Caco-2 (cell line): ENCODE data around the gene ADAM12. TPM values are rescaled to one million over a fixed set of nuclear protein-coding genes. Genes with fewer than 3 reads are reported as not detected.

Source experiments
- BruUV-seq: library from RNA; stranded (reverse); fragments of 400-500 nt; replicated peaks from 2 replicates; lab custom pipeline; 2021; lab: Mats Ljungman, UMichigan
- CTCF ChIA-PET: fragments of 300-600 bp; sonication (Branson Sonifier 250); formaldehyde crosslinking; loops from one replicate; lab custom pipeline; 2022; ENCODE audit warnings: antibody characterized with exemption; lab: Charles Lee
- POLR2A ChIA-PET: fragments of 300-600 bp; sonication (Branson Sonifier 250); formaldehyde crosslinking; loops from one replicate; lab custom pipeline; 2022; ENCODE audit warnings: antibody characterized with exemption; lab: Charles Lee
- DNase-seq, 2 experiments: peaks; one replicate each; pipeline versions ENCODE4 v3.0.0 to v3.0.0-alpha.2; 2020 to 2022
- H3K27me3 ChIP-seq: replicated peaks from 2 replicates; pipeline ENCODE4 v1.6.0; 2011; ENCODE audit warnings: low read length; ENCODE audit not compliant: control insufficient read depth, insufficient read depth
- H3K36me3 ChIP-seq: 2 replicates; pipeline ENCODE4 v1.5.1; 2011; ENCODE audit warnings: low read length; ENCODE audit not compliant: control insufficient read depth, insufficient read depth
- H3K4me1 ChIP-seq: fragments of 250-450 bp; sonication (Bioruptor Pico); 2 replicates; pipeline ENCODE4 v1.5.1; 2020; ENCODE audit warnings: mild to moderate bottlenecking
- H3K4me3 ChIP-seq: 2 replicates; pipeline ENCODE4 v1.5.1; 2011; ENCODE audit warnings: low read depth, mild to moderate bottlenecking, control low read depth, low read length
- H3K9me3 ChIP-seq: fragments of 250-450 bp; sonication (Bioruptor Pico); 2 replicates; pipeline ENCODE4 v1.5.1; 2020; ENCODE audit warnings: mild to moderate bottlenecking, moderate library complexity
- H3K27ac Mint-ChIP-seq: one replicate; pipeline ENCODE4 v1.8.0; 2022; ENCODE audit warnings: mixed read lengths; ENCODE audit not compliant: unreplicated experiment
- H3K27me3 Mint-ChIP-seq: one replicate; pipeline ENCODE4 v1.8.0; 2022; ENCODE audit warnings: mixed read lengths; ENCODE audit not compliant: insufficient read depth, unreplicated experiment
- H3K36me3 Mint-ChIP-seq: one replicate; pipeline ENCODE4 v1.8.0; 2022; ENCODE audit warnings: mild to moderate bottlenecking, mixed read lengths; ENCODE audit not compliant: insufficient read depth, unreplicated experiment
- H3K4me1 Mint-ChIP-seq: one replicate; pipeline ENCODE4 v1.8.0; 2022; ENCODE audit warnings: low read depth, mixed read lengths; ENCODE audit not compliant: unreplicated experiment
- H3K4me3 Mint-ChIP-seq: one replicate; pipeline ENCODE4 v1.8.0; 2022; ENCODE audit warnings: mild to moderate bottlenecking, moderate library complexity, mixed read lengths; ENCODE audit not compliant: unreplicated experiment
- H3K9me3 Mint-ChIP-seq: one replicate; pipeline ENCODE4 v1.8.0; 2022; ENCODE audit warnings: mixed read lengths; ENCODE audit not compliant: unreplicated experiment
- intact Hi-C: fragments of 100-400 bp; cut with micrococcal nuclease; formaldehyde crosslinking; loops from one replicate; pipeline ENCODE4 v1.10.0; 2022; ENCODE audit not compliant: unreplicated experiment
- total RNA-seq: library from RNA; stranded (reverse); gene quantifications from 2 replicates; pipeline ENCODE4 v1.2.3, GENCODE V29; 2022
- TF ChIP-seq, protein P1 (sequence below), 2 experiments: fragments of 200-600 bp in 1 of 2; IDR thresholded peaks; 1 replicate in 1 of 2; 2 replicates in 1 of 2; pipeline versions ENCODE4 v1.5.1 to v1.8.0; 2011 to 2022; ENCODE audit warnings: antibody characterized with exemption in 1 of 2, control low read depth in 1 of 2, inconsistent platforms in 1 of 2, low read depth in 1 of 2, low read length in 1 of 2, mild to moderate bottlenecking in 1 of 2, moderate library complexity in 1 of 2; ENCODE audit not compliant: insufficient read depth in 1 of 2, severe bottlenecking in 1 of 2, unreplicated experiment in 1 of 2

The ADAM12 gene
- total RNA-seq, 1 experiment from 2014 or later, result not detected

DNA sequence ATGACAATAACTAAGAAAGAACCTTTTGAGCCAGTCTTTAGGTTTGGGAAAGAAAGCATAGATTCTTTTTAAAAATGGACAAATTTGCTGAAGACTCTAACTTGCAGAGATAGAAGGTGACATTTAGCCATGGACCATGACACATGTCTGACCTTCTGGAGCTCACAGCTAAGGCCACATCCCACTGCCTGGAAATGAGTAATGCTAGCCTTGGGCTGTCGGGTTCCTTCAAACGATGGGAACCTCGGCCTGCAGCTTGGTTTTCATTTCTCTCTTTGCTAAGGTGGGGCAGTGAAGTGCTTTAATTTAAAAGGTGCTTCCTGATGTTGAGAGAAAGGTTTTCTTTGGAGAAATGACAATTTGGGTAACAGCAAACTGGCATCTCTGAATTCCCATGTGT lies 268.7 kb downstream of the ADAM12 start:
- no peak for DNase-seq
- no peaks in the 10 kb centered on the region for H3K27me3 Mint-ChIP-seq
- H3K9me3 Mint-ChIP-seq, result no peaks in the 10 kb centered on the region
- Histone ChIP-seq H3K36me3 (no peaks in the 10 kb centered on the region), H3K4me3 (no peak overlapping the region), H3K4me1 (peaks cover 20% of the 10 kb centered on the region), H3K9me3 (peaks cover 11% of the 10 kb centered on the region; the same call in 1 of the 2 replicates), H3K27me3 (no peaks in the 10 kb centered on the region)
- BruUV-seq, result no TSS peak
- CTCF ChIA-PET, result no interaction called here
- intact Hi-C loops, result no loop called here
- TF ChIP-seq, protein P1, sequence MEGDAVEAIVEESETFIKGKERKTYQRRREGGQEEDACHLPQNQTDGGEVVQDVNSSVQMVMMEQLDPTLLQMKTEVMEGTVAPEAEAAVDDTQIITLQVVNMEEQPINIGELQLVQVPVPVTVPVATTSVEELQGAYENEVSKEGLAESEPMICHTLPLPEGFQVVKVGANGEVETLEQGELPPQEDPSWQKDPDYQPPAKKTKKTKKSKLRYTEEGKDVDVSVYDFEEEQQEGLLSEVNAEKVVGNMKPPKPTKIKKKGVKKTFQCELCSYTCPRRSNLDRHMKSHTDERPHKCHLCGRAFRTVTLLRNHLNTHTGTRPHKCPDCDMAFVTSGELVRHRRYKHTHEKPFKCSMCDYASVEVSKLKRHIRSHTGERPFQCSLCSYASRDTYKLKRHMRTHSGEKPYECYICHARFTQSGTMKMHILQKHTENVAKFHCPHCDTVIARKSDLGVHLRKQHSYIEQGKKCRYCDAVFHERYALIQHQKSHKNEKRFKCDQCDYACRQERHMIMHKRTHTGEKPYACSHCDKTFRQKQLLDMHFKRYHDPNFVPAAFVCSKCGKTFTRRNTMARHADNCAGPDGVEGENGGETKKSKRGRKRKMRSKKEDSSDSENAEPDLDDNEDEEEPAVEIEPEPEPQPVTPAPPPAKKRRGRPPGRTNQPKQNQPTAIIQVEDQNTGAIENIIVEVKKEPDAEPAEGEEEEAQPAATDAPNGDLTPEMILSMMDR (IDR thresholded peaks at IDR 0.05; ENCODE audit: insufficient read depth in 1 of 2, low read depth in 1 of 2, low read length in 1 of 2, severe bottlenecking in 1 of 2, unreplicated experiment in 1 of 2), result no peak
- H3K36me3 Mint-ChIP-seq, result no peaks in the 10 kb centered on the region
- no peak overlapping the region for H3K4me3 Mint-ChIP-seq
- peaks cover 5% of the 10 kb centered on the region for H3K4me1 Mint-ChIP-seq
- H3K27ac Mint-ChIP-seq, result no peak overlapping the region
- POLR2A ChIA-PET, result no interaction called here

DNA sequence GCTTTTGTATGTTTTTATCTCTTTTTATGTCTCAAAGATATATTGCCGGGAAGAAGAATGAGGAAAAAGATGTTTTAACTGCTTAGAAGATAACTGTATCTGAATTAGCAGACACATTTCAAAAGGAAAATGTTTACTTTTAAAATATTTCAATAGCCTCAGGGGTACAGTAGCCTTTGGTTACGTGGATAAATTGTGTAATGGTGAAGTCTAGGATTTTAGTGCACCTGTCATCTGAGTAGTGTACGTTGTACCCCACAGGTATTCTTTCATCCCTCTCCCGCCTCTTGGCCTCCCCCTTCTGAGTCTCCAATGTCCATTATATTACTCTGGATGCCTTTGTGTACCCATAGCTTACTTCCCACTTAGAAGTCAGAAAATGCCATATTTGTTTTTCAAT lies 269.8 kb downstream of the ADAM12 start:
- BruUV-seq, result no TSS peak
- ChIA-PET POLR2A (no interaction called here), CTCF (no interaction called here)
- peak; percentile 45 to 58 for DNase-seq
- Mint-ChIP-seq H3K4me3 (no peak overlapping the region), H3K4me1 (peaks cover 5% of the 10 kb centered on the region), H3K36me3 (no peaks in the 10 kb centered on the region), H3K27ac (no peak overlapping the region), H3K9me3 (no peaks in the 10 kb centered on the region), H3K27me3 (no peaks in the 10 kb centered on the region)
- Histone ChIP-seq H3K4me3 (no peak overlapping the region), H3K36me3 (no peaks in the 10 kb centered on the region), H3K9me3 (peaks cover 11% of the 10 kb centered on the region; the same call in 1 of the 2 replicates), H3K27me3 (no peaks in the 10 kb centered on the region), H3K4me1 (peaks cover 20% of the 10 kb centered on the region)
- intact Hi-C loops, result no loop called here
- TF ChIP-seq, protein P1 (IDR thresholded peaks at IDR 0.05; ENCODE audit: insufficient read depth in 1 of 2, low read depth in 1 of 2, low read length in 1 of 2, severe bottlenecking in 1 of 2, unreplicated experiment in 1 of 2), result no peak

DNA sequence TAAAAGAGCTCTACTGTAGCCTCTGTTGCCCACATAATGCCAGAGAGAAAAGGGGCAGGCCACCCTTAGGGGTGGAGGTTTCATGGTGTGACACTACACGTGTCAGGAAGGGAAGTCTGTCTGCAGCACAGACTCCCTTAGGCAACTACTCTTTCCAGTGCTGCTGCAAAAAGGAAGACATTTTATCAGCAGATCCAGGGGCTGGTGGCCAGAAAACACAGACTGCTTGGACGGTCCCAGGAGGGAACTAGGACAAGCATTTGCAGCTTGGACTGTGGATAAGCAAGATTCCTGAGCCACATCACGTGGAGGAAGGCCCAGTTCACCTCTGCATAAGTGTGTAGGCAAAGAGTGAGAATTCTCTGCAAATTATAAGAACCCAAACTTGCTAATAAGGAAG lies 271.1 kb downstream of the ADAM12 start:
- Mint-ChIP-seq H3K4me1 (peaks cover 5% of the 10 kb centered on the region), H3K9me3 (no peaks in the 10 kb centered on the region), H3K36me3 (no peaks in the 10 kb centered on the region), H3K4me3 (no peak overlapping the region), H3K27ac (no peak overlapping the region), H3K27me3 (no peaks in the 10 kb centered on the region)
- intact Hi-C loops, result no loop called here
- TF ChIP-seq, protein P1 (IDR thresholded peaks at IDR 0.05; ENCODE audit: insufficient read depth in 1 of 2, low read depth in 1 of 2, low read length in 1 of 2, severe bottlenecking in 1 of 2, unreplicated experiment in 1 of 2), result no peak
- no peak for DNase-seq
- H3K9me3 ChIP-seq, result 0 out of 2 replicates have a peak, but pooled peaks cover 6% of the 10 kb centered on the region
- no peaks in the 10 kb centered on the region for H3K27me3 ChIP-seq
- peaks cover 20% of the 10 kb centered on the region for H3K4me1 ChIP-seq
- ChIA-PET CTCF (no interaction called here), POLR2A (no interaction called here)
- no peak overlapping the region for H3K4me3 ChIP-seq
- no peaks in the 10 kb centered on the region for H3K36me3 ChIP-seq
- no TSS peak for BruUV-seq
